GM18909 (cell line): Measurements from ENCODE around the gene DAP.
A peak's percentile ranks its signal among the peaks of the same experiment; 100 is the strongest.
"Not testable (repeated sequence)": the region's sequence is repeated elsewhere in the genome, so short reads cannot be mapped to it uniquely, and the experiment has no call there.

ENCODE experiments used
- ATAC-seq: cut with Tn5 transposase; IDR thresholded peaks from one replicate; pipeline ENCODE4 v1.9.1; 2021; ENCODE audit warnings: mild to moderate bottlenecking; ENCODE audit not compliant: unreplicated experiment, poor library complexity

The DAP gene

DNA sequence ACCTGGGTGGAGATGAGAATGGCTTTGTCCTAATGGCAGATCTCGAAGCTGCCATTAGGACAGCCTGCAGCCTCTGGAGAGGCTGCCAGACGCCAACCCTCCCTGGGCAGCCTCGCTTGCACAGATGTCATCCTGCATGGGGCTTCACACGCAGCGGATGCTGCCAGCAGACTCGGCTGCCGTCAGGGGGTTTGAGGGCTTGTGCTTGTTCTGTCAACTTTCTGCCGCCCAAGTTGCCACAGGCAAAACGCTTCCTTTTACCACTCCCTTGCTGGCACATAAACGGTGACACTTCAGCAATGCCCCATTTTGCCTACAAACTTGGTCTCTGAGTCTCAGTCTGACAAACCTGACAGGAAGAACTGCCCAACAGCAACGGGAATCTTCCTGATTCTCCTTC is 24.7 kb downstream of the DAP start:
- peak; percentile 5 for ATAC-seq

DNA sequence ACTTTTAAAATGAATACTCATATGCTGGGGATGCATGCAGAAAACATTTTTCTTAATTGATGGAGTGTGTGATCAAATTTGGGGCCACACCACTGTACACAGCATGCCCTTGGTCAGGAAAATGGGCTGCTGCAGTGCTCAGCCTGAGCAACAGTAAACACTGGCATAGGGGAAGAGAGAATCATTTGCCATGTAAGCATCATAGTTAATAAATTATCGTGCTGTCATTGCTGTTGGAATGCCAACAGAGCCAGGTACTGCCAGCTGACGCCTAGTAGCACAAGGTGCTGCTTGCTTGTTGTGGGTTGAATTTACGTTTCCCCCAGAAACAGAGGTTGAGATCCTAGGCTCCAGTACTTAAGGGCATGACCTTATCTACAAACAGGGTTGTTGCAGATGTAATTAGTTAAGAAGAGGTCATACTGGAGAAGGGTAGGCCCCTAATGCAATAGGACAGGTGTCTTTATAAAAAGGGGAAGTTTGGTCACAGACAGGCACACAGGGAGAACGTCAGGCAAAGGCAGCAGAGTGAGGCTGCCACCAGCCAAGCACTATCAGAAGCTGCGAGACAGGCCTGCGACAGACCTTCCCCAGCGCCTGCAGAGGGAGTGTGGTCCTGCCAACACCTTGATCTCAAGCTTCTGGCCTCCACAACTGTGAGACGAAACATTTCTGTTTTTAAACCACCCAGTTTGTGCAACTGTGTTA is 25.3 kb downstream of the DAP start:
- peak; percentile 89 for ATAC-seq

DNA sequence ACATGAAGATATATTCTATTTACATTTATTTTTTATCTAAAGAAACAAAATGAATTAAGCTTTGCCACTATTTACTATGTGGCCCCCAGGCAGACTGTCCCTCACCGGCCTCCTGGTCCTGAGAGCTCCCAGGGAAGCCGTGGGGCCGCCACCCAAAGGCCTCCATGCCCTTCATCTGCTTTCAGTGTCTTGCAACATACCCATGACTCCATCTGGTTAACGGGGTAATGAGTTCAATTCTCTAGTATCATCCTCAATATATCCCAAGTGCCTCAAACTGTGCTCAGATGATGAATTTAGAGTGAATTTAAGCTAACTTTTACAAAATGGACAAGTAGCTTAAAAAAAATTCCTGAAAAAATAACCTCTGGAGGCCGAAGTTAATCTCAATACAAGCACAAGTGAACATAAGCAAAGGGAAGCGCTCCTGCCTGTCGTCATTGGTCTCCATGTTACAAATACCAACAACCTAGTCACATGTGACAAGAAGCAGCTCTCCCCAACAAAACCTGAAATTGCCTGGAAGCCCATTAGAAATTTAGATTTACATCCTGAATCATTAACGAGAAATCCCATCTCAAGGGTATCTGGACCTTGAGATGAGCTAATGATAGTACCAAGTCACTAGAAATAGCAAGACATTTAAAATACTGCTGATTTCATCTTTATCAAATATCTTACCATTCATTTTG is 26.1 kb downstream of the DAP start:
- no peak for ATAC-seq

DNA sequence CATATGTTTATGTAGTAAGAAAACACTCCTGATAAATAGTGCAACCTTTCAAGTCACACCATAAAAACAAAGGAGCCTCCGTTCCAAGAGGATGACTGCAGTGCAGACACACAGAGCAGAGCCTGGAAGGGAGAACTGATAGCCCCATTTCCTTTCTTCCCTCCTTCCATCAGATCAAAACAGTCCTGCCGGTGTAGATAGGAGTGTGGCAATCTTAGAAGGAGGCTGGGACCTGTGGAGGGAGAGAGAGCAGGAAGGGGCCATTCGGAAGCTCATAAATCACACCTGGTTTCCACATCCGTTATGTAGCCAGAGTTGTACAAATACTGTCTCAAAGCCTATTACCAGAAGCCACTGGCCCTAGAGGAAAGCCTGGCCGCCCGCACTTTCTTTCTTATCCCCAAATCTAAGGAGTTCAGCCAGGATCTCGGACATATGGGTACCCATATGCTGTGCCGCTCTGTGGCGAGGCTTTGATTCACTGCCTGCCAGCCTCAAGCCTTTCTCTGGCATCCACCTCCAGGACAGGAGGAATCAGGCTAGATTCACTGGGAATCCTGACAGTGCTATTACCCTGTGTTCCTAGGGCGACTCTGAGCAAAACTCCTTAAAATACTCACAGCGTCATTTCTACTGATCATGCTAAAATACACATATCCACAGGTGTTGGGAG is 26.9 kb downstream of the DAP start:
- ATAC-seq: no peak

DNA sequence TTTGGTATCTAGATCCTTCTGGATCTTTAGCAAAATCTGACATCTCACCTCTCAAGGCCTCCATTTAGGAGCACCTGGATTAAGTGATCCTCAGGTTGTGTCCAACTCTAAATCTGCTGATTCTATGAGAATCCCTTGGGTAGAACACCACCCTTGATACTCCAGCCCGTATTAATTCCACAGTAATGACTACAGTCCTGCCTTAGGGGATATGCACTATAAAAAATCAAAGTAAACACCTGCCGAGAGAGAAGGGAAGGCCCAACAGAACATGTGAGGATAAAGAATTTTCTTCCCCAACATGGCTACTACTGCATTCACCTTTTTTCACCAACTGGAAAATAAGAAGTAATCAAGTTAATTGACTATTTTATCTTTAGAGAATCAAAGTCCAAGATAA is 27.6 kb downstream of the DAP start:
- no peak for ATAC-seq

DNA sequence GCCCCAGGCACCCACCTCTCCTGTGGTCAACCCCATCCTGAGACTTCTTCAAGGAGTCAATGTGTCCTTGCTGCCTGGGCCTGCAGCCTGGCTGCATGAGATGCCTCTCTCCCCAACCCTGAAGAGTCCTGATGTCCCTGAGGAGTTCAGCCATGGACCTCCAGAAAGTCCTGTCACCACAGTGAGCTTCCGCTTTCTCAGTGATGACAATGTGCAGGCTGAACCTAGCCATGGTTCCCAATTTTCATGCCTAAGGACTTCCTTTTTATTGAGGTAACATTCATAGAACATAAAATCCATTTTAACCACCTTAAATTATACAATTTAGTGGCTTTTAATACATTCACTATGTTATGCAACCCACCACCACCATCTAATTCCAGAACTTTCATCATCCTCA is 29.1 kb downstream of the DAP start:
- no peak for ATAC-seq

DNA sequence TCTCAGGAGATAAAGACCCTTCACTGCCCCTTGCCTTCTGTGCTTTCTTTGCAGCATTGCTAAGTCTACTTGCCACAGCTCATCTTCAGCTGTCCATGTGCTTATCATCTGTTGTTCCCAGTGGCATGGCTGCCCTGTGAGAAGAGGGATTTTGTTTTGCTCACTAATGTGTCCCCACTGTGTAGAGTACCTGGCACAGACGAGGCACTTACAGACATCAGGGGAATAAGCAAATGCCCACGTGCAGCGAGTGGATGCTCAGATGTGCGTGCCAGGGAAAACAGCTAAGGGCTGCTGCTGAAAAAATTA is 31.0 kb downstream of the DAP start:
- no peak for ATAC-seq

DNA sequence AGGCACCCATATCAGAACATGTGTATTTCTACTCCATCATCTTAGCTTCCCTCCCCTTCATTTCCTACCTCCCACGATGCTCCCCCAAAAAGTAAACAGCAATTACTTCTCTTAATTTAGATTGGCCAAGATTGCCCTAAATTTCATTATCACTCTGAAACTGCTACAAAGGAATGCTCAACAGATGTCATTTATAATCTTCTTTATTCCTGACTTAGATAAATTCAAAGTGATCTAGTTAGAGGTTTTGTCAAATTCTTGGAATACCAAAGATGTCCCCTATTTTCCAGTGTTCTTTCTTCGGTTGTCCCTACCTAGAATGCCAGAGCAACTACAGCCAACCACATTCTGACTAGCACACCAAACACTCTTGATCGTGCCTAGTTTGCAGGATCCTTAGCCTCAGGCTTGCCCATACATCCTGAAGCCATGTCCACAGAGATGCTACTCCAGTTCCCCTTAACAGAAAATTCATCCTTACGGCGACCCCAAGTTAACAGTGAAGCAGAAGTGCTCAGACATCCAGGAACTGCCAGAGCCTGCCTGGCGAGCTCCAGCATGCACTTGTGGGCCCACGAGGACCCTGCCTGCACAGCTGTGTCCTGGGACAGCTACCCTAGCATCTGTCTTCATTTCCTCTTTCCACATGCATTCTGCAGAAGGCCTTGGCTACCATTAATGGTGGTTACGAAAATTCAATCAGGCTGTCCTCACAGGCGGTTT is 31.6 kb downstream of the DAP start:
- no peak for ATAC-seq

DNA sequence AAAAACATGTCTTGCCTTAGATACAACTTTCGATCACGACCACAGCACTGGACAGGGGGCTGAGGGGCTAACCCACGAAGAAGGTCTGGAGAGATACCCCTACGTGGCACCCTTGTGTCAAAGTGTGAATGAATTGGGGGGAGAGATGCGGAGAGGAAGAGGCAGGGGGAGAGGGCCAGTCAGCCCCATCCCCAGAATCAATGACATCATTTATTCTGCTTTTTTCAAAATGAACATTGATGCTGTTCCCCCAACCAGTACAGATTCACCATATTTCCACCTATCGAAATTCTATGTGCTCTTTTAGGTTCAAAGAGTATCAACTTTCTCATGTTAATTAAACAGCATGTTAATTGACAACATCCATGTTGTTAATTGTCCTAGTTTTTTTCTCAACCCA is 32.4 kb downstream of the DAP start:
- no peak for ATAC-seq

DNA sequence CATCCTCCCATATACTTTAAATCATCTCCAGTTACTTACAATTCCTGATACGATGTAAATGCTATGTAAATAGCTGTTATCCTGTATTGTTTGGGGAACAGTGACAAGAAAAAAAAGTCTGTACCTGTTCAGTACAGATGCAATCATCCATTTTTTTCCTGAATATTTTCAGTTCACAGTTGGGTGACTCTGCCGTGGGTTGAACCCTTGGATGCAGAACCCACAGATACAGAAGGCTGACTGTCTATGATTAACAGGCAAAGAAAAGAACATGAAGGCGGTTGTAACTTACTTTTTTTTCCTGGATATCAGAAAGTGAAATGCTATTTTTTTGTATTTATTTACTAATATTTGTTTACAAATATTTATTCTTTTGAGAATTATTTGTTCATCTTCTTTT is 33.2 kb downstream of the DAP start:
- no peak for ATAC-seq

DNA sequence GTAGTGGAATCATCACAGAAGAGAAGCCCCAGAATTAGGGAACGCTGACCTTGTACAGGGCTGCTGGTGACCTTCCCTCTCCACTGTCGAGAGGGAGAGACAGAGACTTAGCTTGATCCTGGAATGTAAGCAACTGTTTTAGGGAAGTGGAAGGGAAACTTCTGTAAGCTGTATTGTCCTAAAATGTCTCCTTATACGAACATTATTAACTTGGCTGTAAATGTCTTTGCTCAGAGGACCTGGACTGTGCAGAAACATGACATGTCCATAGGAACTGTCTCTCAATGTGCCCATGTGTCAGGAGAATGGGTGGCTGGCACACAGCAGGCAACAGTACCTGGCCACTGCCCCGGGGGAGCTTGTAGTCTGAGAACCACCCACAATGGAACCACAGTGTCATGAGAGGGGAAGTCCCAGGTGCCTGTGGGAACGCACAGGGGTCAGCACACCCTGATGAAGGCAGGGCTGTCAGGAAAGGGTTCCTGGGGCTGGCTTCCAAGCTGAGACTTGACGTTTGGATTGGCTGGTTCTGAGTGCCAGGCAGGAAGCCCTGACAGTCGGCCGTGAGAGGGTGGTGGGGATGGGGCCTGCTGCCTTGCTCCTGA is 34.0 kb downstream of the DAP start:
- ATAC-seq: peak; percentile 96

DNA sequence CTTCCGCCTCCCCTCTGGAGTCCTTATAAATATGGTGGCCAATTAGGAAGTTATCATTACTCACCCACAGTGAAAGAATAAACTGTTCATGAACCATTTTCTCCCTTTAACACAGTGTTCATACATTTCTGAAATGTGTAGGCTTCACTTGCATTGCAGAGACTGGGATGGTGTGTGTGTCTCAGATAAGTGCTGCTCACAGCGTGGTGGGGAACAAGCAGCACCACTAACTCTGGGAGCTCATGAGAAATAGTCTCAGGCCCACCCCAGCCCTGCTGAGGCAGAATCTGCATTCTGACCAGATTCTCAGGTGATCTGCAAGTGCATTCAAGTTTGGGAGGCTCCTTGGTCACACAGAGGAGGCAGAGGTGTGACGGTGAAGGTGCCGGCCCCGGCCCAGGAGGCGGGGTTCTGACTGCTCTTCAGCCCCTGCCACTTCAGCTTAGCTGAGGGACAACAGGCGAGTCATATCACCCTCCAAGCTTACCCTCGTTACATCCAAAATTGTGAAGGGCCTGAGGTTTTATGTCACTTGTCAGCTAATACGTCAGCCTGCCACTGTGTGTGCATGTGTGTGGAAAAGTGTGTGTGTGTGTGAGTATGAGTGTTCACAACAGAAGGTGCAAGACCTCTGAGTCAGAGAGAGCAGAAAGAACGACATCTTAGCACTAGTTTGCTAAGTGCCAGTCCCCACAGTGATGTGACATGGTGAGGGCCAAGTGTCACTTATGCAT is 34.7 kb downstream of the DAP start:
- peak; percentile 18 for ATAC-seq

DNA sequence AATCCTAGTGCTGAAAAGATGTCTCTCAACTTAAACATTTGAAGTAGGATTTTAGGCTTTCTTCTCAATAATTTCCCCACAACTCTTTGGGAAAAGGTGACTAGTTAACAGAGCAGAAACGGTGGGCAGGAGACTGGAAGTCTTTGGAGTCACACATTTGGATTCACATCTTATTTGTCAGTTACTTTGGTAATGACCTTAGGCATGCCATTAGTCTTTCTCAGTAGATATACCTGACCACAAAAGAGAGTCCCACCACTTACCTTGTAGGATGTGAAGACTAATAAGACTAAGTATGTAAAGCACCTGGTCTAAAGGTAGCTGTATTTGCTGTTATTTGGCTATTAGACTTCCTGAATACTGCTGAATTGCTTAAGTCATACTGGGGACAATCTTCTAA is 35.4 kb downstream of the DAP start:
- ATAC-seq: no peak

DNA sequence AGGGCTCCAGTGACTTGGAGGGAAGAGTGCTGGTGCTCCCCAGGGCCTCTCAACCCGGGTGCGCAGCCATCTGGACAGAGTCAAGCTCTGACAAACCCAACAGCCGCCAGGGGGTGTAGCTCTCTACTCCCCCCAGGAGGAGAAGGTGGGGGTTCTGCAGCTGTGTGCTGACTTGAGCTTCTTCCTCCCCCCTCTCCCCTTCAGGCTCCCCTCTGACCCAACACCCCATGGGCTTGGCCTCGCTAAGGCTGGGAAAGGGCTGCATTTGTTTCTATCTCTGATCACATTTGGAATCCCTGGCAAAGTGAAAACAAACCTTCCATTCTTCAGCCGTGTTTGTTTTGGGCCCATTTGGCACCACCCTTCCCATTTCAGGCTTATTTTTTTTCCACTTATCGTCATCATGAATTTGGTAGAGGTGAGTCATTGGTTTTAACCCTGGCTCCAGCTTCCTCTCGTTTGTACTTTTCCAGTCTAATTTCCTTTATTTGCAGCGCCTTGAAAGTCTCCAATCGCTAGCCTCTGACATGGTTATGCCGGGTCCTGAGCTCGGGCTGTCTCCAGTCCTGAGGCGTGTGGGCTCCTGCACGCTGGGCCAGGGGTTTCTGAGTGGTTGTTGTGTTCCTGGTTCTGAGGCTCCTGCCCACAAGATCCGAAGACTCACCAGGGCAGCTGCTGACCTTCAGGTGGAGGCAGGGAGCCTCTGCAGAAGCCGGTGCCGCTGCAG is 36.1 kb downstream of the DAP start:
- no peak for ATAC-seq

DNA sequence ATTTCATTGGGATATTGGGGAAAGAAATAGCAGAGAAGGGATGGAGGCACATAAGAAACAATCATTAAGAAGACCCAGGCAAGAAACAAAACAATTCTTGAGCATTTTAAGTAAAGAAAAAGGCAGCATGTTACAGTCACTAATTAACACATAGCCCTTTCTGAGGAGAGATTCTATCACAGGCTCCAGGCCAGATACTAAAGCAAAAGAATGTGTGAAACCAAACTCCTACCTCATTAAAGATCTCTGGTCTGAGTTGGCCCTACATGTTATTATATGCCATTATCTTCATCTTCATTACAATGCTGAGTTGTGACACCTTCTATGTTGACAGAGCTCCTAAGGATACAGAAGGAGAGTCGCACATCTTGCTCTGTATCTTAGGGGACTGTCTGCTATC is 37.5 kb downstream of the DAP start:
- no peak for ATAC-seq

DNA sequence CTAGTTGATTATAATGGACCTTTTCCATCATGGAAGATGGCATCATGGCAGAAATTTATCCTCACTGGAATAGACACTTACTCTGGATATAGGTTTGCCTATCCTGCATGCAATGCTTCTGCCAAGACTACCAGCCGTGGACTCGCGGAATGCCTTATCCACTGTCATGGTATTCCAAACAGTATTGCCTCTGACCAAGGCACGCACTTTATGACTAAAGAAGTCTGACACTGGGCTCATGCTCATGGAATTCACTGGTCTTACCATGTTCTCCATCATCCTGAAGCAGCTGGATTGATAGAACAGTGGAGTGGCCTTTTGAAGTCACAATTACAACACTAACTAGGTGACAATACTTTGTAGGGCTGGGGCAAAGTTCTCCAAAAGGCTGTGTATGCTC is 40.3 kb downstream of the DAP start:
- not testable (repeated sequence) for ATAC-seq

DNA sequence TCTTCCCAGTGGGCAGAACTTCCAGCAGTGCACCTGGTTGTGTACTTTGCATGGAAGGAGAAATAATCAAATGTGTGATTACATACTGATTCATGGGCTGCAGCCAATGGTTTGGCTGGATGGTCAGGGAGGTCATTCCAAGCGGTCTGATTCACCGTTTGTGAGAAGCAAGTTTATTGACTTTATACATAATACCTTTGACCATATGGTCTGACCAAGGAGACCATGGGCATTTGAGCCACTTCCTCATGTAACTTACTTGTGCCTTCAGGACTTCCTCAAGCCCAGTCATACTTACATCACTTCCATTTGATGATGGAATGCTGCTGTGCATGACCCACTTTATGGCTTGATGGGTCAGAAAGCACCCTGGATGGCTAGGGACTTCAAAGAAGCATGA is 41.1 kb downstream of the DAP start:
- ATAC-seq: no peak

DNA sequence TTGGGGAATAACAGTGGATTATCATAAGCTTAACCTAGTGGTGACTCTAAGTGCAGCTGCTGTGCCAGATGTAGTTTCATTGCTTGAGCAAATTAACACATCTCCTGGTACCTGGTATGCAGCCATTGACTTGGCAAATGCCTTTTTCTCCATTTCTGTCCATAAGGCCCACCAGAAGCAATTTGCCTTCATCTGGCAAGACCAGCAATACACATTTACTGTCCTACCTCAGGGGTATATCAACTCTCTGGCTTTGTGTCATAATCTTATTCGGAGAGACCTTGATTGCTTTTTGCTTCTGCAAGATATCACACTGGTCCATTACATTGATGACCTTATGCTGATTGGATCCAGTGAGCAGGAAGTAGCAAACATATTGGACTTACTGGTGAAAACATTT is 42.4 kb downstream of the DAP start:
- not testable (repeated sequence) for ATAC-seq

DNA sequence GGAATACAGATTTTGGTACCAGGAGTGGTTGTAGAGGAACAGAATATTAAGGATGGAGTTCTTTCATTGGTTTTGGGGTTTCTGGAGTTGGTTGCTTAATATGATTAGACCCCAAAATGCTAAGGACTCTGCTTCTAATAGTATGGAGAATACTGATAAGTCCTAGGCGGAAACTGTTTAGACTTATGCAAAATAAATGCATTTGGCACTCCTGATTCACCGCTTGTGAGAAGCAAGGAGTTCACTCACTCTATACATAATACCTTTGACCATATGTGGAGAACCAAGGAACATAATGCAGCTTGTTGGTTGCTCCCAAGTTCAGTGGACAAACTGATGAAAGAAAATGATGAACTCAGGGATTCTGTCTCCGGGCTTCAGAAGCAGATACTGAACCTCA is 44.2 kb downstream of the DAP start:
- not testable (repeated sequence) for ATAC-seq
